GM23248 (cell line): Measurements from ENCODE around the gene HCFC1R1.

Experiments used
- EZH2 ChIP-seq: fragments of 200-600 bp; sonication (generic); IDR thresholded peaks from 2 replicates; pipeline ENCODE4 v1.6.1; 2018; ENCODE audit warnings: antibody characterized with exemption, mild to moderate bottlenecking; ENCODE audit not compliant: insufficient read depth, poor library complexity, severe bottlenecking
- EZH2phosphoT487 ChIP-seq: fragments of 200-600 bp; sonication (generic); IDR thresholded peaks from 2 replicates; pipeline ENCODE4 v1.6.1; 2018; ENCODE audit warnings: antibody characterized with exemption, moderate library complexity, mild to moderate bottlenecking, low read depth; ENCODE audit not compliant: insufficient read depth

DNA sequence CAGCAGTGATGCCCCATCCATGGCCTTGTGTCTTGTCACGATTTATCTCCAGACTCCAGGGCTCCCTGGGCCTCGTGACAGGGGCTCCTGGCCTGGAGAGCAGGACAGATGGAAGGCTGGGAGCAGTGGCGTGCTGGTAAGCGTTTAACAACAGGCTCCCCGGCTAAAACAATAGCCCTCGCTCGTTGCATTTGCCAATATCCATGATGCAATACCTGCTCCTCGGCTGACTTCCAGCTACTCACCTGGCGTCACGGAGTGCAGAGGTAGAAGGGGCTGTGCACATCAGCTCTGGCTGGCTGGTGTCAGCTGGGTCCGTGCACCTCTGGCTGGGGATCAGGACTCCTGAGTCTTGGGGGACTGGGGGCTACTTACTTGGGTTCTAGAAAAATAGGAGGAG lies 14.5 kb upstream of the HCFC1R1 start:
- no peak for TF ChIP-seq EZH2phosphoT487
- no peak for TF ChIP-seq EZH2
